M059J (cell line): Measurements from ENCODE around the gene SRPK3. TPM values are rescaled to one million over a fixed set of nuclear protein-coding genes. Genes with fewer than 3 reads are reported as not detected.
A peak's percentile ranks its signal among the peaks of the same experiment; 100 is the strongest.
"Not testable (repeated sequence)": the region's sequence is repeated elsewhere in the genome, so short reads cannot be mapped to it uniquely, and the experiment has no call there.

Experiments
- DNase-seq: peaks from one replicate; pipeline ENCODE4 v3.0.0-alpha.2; 2012; ENCODE audit warnings: low read depth
- total RNA-seq: library from RNA; depleted of rRNA; stranded (reverse); fragments of >200 nt; shearing (Covaris generic); gene quantifications from 2 replicates; pipeline ENCODE4 v1.2.3, GENCODE V29; 2014

Gene SRPK3
- total RNA-seq, 1 experiment from 2014 or later: 0.20 TPM

GRCh38 chrX:153806999-153807575 lies 26.2 kb downstream of the SRPK3 start:
- no peak for DNase-seq

GRCh38 chrX:153807976-153808375 lies 27.1 kb downstream of the SRPK3 start:
- no peak for DNase-seq

GRCh38 chrX:153812220-153812619 lies 31.4 kb downstream of the SRPK3 start:
- DNase-seq: no peak

DNA sequence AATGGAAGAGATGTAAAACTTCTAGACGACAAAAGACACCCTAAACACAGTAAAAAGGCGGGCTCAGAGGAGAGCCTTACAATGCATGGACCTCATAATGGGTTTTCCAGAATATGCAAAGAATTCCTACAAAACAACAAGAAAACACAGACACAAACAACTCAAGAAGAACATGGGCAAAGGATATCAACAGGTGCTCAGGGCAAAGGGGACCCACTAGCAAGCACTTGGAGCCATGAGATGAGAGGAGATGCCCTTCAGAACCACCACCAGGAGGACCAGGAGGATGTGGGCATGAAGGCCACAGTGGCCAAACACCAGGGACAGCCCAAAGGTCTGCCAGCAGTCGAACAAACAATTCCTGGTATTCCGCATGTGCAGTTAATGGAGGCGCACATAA lies 32.3 kb downstream of the SRPK3 start:
- no peak for DNase-seq

DNA sequence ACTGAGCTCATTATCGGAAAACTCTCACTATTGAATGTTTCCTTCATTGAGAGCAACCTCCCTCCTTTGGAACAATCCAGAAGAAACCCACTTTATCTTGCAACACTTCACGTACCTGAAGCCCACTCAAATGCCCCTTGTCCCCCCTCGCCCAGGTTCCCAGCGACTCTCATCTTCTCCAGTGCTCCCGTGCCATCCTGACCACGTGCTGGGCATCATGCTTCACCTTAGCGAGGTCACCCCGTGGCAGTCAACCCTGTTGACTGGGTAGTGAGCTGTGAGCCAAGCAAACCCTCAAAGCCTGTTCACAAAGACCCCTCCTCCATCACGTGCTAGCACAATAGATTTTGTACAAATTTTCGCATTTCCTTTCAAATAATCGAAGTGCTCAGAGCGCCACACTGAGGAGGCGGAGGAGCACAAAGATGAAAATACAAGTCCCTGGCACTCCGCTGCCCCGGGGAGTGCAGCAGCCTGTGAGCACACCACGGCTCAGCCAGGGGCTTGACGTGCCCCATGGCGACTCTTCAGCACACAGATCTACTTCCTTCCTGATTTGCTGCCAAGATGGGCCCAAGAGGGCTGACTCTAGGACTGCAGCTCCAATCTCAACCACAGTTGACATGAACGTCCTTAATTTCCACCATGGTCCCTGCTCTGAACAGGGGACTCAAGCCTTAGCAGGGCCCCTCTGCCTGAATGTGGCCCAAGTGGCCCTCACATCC lies 33.9 kb downstream of the SRPK3 start:
- DNase-seq: no peak

GRCh38 chrX:153816831-153817690 lies 36.2 kb downstream of the SRPK3 start:
- no peak for DNase-seq

DNA sequence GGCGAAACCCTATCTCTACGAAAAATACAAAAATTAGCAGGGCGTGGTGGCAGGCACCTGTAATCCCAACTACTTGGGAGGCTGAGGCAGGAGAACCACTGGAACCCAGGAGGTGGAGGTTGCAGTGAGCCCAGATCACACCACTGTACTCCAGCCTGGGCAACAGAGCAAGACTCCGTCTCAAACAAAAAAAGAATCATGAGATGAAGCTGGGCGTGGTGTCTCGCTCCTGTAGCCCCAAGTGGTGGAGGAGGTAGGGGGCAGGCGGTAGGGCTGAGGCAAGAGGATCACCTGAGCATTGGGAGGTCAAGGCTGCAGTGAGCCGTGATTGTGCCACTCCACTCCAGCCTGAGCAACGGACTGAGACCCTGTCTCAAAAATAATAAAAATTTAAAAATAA lies 37.2 kb downstream of the SRPK3 start:
- DNase-seq: not testable (repeated sequence)

- DNase-seq: peak; percentile 49
Observed at GRCh38 chrX:153818571-153819383, 37.9 kb downstream of the SRPK3 start.

DNA sequence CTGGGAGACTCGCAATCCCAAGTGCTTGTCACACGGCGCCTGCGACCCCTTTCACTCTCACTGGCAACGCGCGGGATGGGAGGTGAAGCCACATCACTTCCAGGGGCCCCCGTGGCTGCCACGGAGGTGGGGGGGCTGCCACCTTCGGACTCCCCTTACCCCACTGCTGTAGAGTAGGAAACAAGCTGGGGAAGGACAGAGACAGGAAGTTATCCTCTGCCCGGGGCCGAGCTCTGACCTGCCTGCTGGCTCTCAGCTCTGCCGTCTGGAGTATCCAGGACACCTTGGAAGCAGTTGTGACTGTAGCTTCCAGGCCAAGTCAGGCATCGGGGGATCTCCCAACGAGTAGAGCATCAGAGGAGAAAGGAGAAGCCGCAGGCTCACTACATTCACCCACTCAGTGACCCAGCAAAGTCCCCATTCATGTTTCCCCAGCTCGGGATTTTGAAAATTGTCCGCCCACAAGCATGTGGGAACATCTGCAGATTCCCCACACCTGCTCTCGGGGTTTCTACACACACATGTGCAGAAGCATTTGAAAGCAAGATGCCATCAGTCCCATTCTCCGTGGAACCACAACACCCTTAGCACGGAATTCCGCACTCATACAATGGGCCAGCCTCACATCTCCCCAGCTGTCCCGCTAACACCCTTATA lies 38.7 kb downstream of the SRPK3 start:
- DNase-seq: peak; percentile 32

DNA sequence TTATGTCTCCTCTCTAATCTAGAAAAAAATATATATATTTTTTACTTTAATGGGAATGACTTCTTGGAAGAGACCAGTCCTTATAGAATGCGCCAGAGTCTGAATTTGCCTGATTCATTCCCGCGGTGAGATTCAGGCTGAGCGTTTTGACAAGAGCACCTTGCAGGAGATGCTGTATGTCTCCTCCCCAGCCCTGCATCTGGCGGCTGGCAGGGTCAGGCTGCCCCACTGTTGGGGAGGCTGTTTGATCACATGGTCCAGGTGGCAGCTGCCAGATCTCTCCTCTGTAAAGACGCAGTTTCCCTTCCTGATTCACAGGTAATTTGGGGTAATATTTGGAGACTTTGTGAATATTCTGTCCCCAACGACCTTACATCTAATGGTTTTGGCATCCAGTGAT lies 39.8 kb downstream of the SRPK3 start:
- no peak for DNase-seq

- no peak for DNase-seq
Observed at GRCh38 chrX:153821066-153821465, 40.2 kb downstream of the SRPK3 start.

DNA sequence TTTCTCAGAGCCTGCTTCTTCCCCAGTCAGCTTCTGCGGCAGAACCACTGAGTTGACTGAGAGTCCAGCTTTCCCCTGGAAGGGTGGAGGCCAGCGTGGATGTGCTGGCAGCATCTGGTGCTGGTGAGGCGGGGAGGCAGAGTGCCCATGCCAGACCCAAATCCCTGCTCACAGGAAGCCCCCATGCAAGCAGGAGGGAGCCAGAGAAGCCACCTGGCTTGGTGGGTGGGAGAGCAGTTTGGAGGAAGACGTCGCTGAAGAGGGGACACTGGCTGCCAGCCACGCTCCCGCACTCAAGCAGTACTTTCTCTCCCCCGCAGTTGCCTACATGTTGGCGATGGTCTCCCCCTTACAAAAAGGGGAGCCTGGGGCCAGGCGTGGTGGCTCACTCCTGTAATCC lies 43.5 kb downstream of the SRPK3 start:
- DNase-seq: no peak

- no peak for DNase-seq
Observed at GRCh38 chrX:153825042-153825441, 44.2 kb downstream of the SRPK3 start.

DNA sequence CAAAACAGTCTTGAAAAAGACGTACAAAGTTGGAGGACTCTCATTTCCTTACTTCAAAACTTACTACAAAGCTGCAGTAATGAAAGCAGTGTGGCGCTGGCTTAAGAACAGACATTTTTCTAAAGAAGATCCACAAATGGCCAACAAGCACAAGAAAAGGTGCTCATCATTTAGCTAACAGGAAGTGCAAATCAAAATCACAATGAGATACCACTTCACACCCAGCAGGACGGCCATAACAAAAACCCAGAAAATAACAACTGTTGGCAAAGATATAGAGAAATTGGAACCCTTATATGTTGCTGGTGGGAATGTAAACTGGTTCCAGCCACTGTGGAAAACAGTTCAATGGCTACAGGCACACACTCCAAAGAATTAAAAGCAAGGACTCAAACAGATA lies 46.2 kb downstream of the SRPK3 start:
- no peak for DNase-seq

DNA sequence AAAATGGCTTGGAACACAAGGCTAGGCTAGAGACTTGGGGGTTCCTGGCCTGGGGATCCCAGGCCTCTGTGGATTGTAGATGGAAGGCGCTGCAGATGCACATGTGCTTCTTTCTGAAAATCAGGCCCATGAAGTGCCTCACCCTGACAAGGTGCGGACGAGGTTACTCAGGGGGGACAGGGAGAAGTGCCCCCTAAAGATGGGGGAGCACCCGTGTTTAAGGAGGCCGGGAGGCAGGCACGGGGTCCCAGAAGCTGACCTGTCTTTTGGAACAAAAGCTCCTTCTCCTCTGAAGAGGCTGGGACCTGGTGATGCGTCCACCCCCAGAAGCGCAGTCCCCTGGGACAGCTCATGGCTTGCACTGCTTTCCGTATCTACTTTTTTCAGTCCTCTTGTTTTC lies 47.1 kb downstream of the SRPK3 start:
- DNase-seq: no peak

DNA sequence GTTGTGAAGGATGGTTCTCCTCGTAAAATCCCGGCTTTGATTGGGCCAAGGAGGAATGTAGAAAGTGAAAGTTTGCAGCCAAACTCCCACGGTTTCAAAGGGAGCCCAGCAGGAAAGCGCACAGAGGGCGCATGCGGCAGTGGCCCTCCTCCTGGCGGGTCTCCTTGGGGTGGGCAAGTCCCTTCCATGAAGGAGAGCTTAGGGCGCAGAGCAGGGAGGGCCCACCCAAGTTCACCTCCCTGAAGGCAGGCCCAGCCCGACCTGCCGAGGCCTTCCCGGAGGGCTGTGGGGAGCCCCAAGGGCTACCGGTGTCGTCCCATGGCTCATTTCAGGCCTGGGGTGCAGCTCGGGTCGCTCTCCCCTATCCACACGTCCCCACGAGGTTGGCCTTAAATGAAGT lies 47.5 kb downstream of the SRPK3 start:
- no peak for DNase-seq

GRCh38 chrX:153828723-153829548 lies 48.1 kb downstream of the SRPK3 start:
- no peak for DNase-seq

- no peak for DNase-seq
Observed at GRCh38 chrX:153829549-153829798, 48.6 kb downstream of the SRPK3 start.

DNA sequence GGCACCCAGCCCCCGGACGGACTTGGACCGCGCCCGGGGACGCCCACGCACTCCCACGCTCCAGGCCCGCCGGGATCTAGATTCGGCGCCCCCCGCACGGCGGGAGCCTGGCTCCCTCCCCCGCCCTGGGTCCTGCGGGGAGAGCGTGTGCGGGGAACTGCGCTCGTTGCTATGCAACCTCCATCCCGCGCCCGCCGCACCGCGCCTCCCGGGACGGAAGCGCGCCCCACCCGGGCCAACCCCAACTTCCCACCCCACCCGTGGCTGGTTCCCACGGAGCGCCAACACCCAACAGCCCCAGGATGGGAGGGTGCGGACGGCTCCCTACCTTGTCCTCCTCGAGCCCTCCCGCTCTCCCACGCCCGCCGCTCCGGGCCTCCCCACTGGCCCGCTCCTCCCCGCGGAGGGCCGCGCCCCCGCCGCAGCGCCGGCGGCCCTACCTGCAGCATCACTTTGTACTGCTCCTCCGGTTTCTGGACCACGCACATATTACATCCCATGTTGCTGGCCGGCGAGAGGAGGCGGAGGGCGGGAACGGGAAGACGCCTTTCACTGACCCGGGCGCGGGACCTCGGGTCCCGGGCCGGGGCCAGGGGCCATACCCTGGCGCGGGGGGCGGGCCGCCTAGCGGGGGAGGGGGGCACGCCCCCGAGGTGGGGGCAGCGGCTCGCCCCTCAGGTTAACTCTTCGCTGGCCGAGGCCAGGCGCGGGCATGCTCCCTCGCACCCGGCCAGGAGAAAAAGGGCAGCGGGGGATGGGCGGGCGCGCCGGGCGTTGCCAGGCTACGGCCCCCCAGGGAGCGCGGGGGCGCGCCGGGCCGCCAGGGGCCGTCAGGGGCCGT lies 49.2 kb downstream of the SRPK3 start, which contains the start of gene PDZD4:
PDZD4 (minus strand) TSS at position 746 of the 841 bp plus-strand sequence; CDS start at position 500, 246 bp downstream.
- no peak for DNase-seq
